Transverse colon (tissue), 4 donors: Measurements from ENCODE around the gene MCTP2.

Source experiments
- EP300 ChIP-seq: sonication (generic); formaldehyde crosslinking; IDR thresholded peaks from one replicate; pipeline ENCODE4 v1.6.1; 2017; ENCODE audit warnings: antibody characterized with exemption, low read depth
- POLR2A ChIP-seq: fragments of 450-650 bp; IDR thresholded peaks from one replicate; pipeline ENCODE4 v1.6.1; 2016; ENCODE audit warnings: antibody characterized with exemption, mild to moderate bottlenecking, moderate library complexity
- POLR2AphosphoS5 ChIP-seq, 3 donors: sonication (generic); formaldehyde crosslinking; IDR thresholded peaks; one replicate each; pipeline ENCODE4 v1.6.1; 2016; ENCODE audit warnings: antibody characterized with exemption in 3 of 3
- TF ChIP-seq, protein P1 (sequence below), 5 experiments: fragments of 200-600 bp in 3 of 5; fragments of 450-650 bp in 2 of 5; sonication (generic) in 3 of 5; IDR thresholded peaks; 1 replicate in 2 of 5; 2 replicates in 3 of 5; pipeline ENCODE4 v1.5.1; 2016 to 2017; ENCODE audit warnings: antibody characterized with exemption in 5 of 5, inconsistent platforms in 3 of 5, mild to moderate bottlenecking in 2 of 5, moderate library complexity in 1 of 5

DNA sequence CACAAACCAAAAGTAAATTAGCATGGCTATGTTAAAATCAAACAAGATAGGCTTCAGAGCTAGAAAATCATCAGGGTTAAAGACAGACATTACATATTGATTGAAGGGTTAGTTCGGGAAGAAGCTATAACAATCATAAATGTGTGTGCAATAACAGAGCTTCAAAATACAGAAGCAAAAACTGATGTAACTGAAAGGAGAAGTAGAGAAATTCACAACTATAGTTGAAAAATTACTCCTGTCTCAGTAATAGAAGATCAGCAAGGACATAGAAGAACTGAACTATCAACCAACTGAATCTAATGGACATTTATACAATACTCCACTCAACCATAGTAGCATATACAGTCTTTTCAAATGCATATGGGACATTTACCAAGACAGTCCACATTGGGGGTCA, 59.4 kb downstream of the MCTP2 start:
- TF ChIP-seq, protein P1, sequence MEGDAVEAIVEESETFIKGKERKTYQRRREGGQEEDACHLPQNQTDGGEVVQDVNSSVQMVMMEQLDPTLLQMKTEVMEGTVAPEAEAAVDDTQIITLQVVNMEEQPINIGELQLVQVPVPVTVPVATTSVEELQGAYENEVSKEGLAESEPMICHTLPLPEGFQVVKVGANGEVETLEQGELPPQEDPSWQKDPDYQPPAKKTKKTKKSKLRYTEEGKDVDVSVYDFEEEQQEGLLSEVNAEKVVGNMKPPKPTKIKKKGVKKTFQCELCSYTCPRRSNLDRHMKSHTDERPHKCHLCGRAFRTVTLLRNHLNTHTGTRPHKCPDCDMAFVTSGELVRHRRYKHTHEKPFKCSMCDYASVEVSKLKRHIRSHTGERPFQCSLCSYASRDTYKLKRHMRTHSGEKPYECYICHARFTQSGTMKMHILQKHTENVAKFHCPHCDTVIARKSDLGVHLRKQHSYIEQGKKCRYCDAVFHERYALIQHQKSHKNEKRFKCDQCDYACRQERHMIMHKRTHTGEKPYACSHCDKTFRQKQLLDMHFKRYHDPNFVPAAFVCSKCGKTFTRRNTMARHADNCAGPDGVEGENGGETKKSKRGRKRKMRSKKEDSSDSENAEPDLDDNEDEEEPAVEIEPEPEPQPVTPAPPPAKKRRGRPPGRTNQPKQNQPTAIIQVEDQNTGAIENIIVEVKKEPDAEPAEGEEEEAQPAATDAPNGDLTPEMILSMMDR (IDR thresholded peaks at IDR 0.05): no peak
- TF ChIP-seq EP300 (no peak), POLR2A (no peak), POLR2AphosphoS5 (IDR thresholded peaks at IDR 0.05) (no peak)
